Calu3 (cell line): ENCODE data around the gene TBCA. TPM values are rescaled to one million over a fixed set of nuclear protein-coding genes. Genes with fewer than 3 reads are reported as not detected.

ENCODE experiments used
- BruUV-seq: library from RNA; stranded (reverse); fragments of 400-500 nt; replicated peaks from 2 replicates; lab custom pipeline; 2021; lab: Mats Ljungman, UMichigan
- CTCF ChIA-PET: fragments of 300-600 bp; sonication (Branson Sonifier 250); formaldehyde crosslinking; loops from one replicate; lab custom pipeline; 2022; ENCODE audit warnings: antibody characterized with exemption; lab: Charles Lee
- DNase-seq: peaks from one replicate; pipeline ENCODE4 v3.0.0; 2022
- H3K27ac Mint-ChIP-seq: one replicate; pipeline ENCODE4 v1.8.0; 2022; ENCODE audit warnings: mixed read lengths; ENCODE audit not compliant: unreplicated experiment
- H3K27me3 Mint-ChIP-seq: one replicate; pipeline ENCODE4 v1.8.0; 2022; ENCODE audit warnings: mixed read lengths; ENCODE audit not compliant: unreplicated experiment
- H3K36me3 Mint-ChIP-seq: one replicate; pipeline ENCODE4 v1.8.0; 2022; ENCODE audit warnings: mild to moderate bottlenecking, moderate library complexity, mixed read lengths; ENCODE audit not compliant: insufficient read depth, unreplicated experiment
- H3K4me1 Mint-ChIP-seq: one replicate; pipeline ENCODE4 v1.8.0; 2022; ENCODE audit warnings: mild to moderate bottlenecking, low read depth, mixed read lengths; ENCODE audit not compliant: unreplicated experiment
- H3K4me3 Mint-ChIP-seq: one replicate; pipeline ENCODE4 v1.8.0; 2022; ENCODE audit warnings: mild to moderate bottlenecking, low read depth, moderate library complexity, mixed read lengths; ENCODE audit not compliant: unreplicated experiment
- H3K9me3 Mint-ChIP-seq: one replicate; pipeline ENCODE4 v1.8.0; 2022; ENCODE audit warnings: low read depth, mixed read lengths; ENCODE audit not compliant: unreplicated experiment
- CTCF ChIP-seq: fragments of 200-600 bp; IDR thresholded peaks from one replicate; pipeline ENCODE4 v1.8.0; 2022; ENCODE audit warnings: antibody characterized with exemption; ENCODE audit not compliant: unreplicated experiment
- intact Hi-C: fragments of 100-400 bp; cut with micrococcal nuclease; formaldehyde crosslinking; loops from one replicate; pipeline ENCODE4 v1.10.0; 2022; ENCODE audit not compliant: unreplicated experiment
- total RNA-seq: library from RNA; stranded (reverse); gene quantifications from 2 replicates; pipeline ENCODE4 v1.2.3, GENCODE V29; 2022

Gene TBCA
- total RNA-seq, 1 experiment from 2014 or later, result 310 TPM

- H3K9me3 Mint-ChIP-seq, result no peaks in the 10 kb centered on the region
- CTCF ChIA-PET, result no interaction called here
Observed at GRCh38 chr5:77719666-77720363, 56.3 kb downstream of the TBCA start.

GRCh38 chr5:77718934-77719610 is 57.1 kb downstream of the TBCA start:
- no peak overlapping the region for H3K4me3 Mint-ChIP-seq
- H3K27me3 Mint-ChIP-seq, result no peaks in the 10 kb centered on the region
- CTCF ChIA-PET, result no interaction called here
- H3K27ac Mint-ChIP-seq, result no peak overlapping the region
- H3K4me1 Mint-ChIP-seq, result no peaks in the 10 kb centered on the region
- H3K9me3 Mint-ChIP-seq, result no peaks in the 10 kb centered on the region
- no peak for TF ChIP-seq CTCF
- no peak for DNase-seq
- peaks cover 5% of the 10 kb centered on the region for H3K36me3 Mint-ChIP-seq
- intact Hi-C loops, result no loop called here
- BruUV-seq, result no TSS peak

More at GRCh38 chr5:77719666-77720363, 56.3 kb downstream of the TBCA start:
- H3K27ac Mint-ChIP-seq, result no peak overlapping the region
- H3K36me3 Mint-ChIP-seq, result peaks cover under 1% of the 10 kb centered on the region
- no peak overlapping the region for H3K4me3 Mint-ChIP-seq
- no peaks in the 10 kb centered on the region for H3K27me3 Mint-ChIP-seq
- no TSS peak for BruUV-seq
- intact Hi-C loops, result no loop called here
- no peak for TF ChIP-seq CTCF
- DNase-seq, result no peak
- peaks cover 3% of the 10 kb centered on the region for H3K4me1 Mint-ChIP-seq

- no peak for DNase-seq
- Mint-ChIP-seq H3K27ac (no peak overlapping the region), H3K36me3 (peaks cover 19% of the 10 kb centered on the region), H3K4me1 (peaks cover 7% of the 10 kb centered on the region), H3K27me3 (no peaks in the 10 kb centered on the region), H3K4me3 (no peak overlapping the region), H3K9me3 (no peaks in the 10 kb centered on the region)
- CTCF ChIA-PET, result no interaction called here
- TF ChIP-seq CTCF, result no peak
- intact Hi-C loops, result no loop called here
- BruUV-seq, result no TSS peak
Observed at GRCh38 chr5:77709993-77710685, 66.0 kb downstream of the TBCA start.

GRCh38 chr5:77709340-77709739 is 66.8 kb downstream of the TBCA start:
- BruUV-seq, result no TSS peak
- Mint-ChIP-seq H3K4me3 (no peak overlapping the region), H3K36me3 (peaks cover 19% of the 10 kb centered on the region), H3K27ac (no peak overlapping the region), H3K4me1 (peaks cover 7% of the 10 kb centered on the region), H3K27me3 (no peaks in the 10 kb centered on the region), H3K9me3 (no peaks in the 10 kb centered on the region)
- CTCF ChIA-PET, result no interaction called here
- DNase-seq, result no peak
- TF ChIP-seq CTCF, result no peak
- intact Hi-C loops, result no loop called here
